GM19239 (cell line): ENCODE results near the gene AAK1.
"Not testable (repeated sequence)": the region's sequence is repeated elsewhere in the genome, so short reads cannot be mapped to it uniquely, and the experiment has no call there.

Experiments used
- DNase-seq: peaks from one replicate; pipeline ENCODE4 v3.0.0; 2011; ENCODE audit warnings: low spot score; ENCODE audit not compliant: insufficient read length
- FAIRE-seq: peaks from 2 replicates; lab custom pipeline; 2011; peaks lifted over from hg19 to GRCh38; lab: Jason Lieb, UNC

The AAK1 gene

DNA sequence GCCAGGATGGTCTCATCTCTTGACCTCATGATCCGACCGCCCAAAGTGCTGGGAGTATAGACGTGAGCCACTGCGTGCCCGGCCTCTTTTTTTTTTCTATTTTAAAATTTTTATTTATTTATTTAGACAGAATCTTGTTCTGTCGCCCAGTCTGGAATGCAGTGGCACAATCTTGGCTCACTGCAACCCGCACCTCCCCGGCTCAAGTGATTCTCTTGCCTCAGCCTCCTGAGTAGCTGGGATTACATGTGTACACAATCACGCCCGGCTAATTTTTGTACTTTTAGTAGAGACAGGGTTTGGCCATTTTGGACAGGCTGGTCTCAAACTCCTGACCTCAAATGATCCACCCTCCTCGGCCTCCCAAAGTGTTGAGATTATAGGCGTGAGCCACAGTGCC lies 93.0 kb downstream of the AAK1 start:
- DNase-seq, FAIRE-seq: not testable (repeated sequence)

DNA sequence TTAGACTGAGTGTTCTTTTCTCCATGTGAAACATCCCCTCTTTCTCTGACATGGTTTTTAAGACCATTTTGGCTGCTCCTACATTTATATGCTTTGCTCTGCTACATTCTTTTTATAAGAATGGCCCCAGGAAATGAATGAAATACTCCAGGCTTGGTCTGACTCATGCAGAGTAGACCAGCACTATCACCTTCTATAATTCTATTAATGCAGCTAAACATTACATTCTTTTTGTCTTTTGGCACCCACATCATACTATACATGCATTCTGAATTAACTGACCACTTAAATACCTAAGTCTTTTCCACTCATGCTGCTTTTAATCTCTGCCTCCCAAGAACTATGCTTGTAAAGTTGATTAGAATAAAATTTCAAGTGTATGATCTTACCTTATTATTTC lies 94.1 kb downstream of the AAK1 start:
- DNase-seq (no peak), FAIRE-seq (no peak)

DNA sequence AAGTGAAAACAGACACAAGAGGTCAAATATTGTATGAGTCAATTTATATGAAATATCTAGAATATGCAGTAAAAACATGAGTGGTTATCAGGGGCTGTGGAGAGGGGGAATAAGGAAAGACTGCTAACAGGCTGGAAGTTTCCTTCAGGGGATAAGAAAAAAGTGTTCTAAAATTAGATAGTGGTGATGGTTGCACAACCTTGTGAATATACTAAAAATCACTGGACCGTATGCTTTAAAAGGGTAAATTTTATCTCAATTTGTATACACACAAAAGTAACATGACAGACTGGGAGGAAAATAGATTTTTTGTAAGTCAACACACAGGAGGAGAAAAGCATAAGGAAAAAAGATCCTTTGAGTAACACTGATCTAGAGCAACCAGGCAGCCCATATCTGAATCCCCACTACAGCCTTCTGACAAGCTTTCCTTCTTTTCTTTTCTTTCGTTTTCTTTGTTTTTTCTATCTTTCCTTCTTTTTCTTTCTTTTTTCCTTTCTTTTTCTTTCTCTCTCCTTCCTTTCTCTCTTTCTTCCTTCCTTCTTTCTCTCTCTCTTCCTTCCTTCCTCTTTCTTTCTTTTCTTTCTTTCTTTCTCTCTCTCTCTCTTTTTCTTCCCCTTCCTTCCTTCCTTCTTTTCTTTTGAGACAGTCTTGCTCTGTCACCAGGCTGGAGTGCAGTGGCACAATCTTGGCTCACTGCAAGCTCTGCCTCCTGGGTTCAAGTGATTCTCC lies 95.4 kb downstream of the AAK1 start:
- DNase-seq (no peak), FAIRE-seq (no peak)

DNA sequence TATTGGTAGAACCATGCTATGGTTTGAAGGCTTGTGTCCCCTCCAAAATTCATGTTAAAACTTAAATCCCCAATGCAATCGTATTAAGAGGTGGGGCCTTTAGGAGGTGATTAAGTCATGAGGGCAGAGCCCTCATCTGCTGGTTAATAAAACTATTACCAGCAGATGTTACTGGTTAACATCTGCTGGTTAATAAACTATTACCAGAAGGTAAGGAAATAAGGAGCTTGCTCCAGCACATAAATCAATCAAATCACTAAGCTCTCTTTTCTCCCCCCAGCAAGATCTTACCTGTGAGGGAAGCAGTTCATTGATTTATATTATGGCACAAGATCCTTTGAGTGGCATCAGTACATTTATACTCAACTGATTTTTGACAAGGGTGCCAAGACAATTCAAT lies 96.9 kb downstream of the AAK1 start:
- FAIRE-seq (no peak), DNase-seq (no peak)

DNA sequence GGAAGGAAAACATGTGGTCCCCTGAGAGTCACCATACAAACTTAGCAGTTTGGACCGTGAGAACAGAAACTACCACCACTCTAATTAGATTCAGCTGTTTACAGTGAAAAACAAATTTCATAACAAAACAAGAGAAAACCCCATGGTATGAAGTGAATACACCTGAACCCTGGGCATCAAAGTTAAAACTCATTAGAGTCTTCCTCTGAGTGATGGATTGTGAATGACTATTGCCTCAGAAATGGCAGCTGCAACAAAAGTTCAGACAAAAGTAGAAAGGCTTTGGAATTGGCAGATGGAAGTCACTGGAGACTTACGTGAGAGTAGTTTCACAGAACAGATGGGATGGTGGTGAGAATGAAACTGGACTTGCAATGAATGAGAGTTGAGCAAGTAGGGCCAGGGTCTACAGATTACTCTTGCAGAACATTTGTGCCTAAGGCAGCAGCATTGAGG lies 98.0 kb downstream of the AAK1 start:
- peak; percentile 93 for FAIRE-seq

DNA sequence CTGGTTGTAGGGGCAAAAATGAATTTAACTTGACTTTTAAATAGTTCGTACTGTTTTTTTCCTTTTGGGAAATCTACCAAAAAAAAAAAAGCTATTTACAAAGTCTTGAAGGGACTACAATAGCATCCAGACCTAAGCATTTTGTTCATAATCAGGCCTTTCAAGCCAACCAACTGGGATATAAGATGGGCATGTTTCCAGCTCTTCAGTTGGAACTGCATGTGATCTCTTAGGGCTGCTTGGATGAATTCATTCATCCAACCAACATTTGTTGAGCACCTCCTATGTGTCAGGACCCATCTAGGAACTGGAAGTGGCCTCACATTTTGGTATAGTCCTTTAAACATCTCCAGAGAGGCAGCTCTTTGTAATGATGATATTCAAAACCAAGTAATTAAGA lies 98.6 kb downstream of the AAK1 start:
- DNase-seq (no peak), FAIRE-seq (no peak)

More for the DNA sequence above, 98.0 kb downstream of the AAK1 start:
- DNase-seq, result peak; percentile 10

DNA sequence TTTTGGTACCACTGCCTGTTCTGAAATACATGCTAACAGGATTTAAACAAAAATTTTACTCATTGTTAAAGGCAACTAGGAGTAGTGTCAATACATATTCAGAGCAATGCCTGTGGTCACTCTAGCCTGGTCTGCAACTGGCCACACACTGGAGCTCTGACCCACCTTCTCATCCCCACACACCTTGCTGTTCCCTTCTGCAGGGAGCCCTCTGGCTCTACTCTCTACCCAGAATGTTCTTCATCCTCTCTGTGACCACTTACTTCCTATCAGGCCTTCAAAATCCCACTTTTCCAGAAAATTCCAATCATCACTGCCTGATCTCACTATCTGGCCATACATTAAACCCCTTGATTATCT lies 104.0 kb downstream of the AAK1 start:
- no peak for DNase-seq
- no peak for FAIRE-seq

DNA sequence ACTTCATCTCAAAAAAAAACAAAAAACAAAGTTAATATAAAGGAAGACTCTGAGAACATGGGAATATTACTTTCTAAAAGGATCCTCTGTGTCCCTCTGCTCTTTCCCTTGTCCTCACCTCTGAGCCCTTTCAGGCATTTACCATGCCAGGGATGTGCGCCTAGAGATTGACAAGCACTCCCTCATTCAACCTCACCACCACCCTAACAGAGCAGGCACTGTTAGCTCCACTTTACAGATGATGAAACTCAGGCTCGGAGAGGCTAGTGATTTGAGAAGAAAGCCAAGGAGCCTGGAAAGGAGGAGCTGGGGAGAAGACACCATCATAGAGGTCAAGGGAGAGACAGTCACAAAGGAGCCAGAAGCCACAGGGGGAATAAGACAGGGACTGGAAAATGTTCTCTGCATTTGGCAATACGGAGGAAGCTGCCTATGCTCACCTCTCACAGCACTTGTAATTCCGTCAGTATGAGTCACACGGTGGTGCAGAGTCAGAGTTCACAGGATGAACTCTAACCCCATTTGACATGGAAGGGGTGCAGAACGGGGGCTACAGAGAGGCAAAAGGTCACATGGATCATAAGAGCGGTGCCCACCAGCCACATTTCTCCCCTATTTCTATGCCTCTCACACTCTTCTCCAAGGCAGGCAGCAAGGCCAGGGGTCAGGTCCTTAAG lies 104.5 kb downstream of the AAK1 start:
- DNase-seq (no peak), FAIRE-seq (no peak)

DNA sequence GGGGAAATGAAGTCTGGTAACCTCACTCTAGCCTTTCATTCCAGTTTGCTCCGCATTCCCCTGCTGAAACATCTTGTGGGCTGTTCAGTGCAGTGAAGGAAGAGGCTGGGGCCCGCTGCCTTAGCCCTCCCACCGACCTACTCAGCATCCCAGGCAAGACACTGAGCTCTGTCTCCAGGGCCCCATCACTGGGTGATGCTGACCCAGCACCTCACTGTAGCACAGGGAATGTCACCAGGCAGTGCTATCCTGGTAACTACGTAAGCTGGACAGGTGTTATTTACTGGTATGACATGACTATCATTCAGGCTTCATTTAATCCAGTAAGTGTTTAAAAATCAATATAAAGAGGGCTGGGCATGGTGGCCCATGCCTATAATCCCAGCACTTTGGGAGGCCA lies 105.3 kb downstream of the AAK1 start:
- DNase-seq (no peak), FAIRE-seq (no peak)

DNA sequence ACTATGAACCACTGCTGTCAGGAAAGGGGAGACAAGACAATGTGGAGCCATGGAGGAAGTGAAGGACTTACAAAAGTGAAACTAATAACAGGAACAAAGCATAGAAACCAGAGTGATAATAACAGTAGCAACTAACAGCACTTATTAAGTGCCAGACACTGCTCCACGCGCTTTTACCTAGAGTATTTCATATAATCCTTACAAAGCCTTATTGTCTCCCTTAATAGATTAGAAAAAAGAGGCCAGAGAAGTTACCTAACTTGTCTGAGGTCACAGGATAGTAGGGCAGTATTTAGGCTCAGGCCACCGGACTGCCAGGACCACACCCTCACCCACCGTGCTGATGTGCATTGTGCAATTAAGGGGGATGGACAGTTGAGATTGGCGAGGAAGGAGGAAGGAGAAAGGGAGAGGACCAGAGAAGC lies 107.7 kb downstream of the AAK1 start:
- no peak for DNase-seq
- peak; percentile 49 for FAIRE-seq

DNA sequence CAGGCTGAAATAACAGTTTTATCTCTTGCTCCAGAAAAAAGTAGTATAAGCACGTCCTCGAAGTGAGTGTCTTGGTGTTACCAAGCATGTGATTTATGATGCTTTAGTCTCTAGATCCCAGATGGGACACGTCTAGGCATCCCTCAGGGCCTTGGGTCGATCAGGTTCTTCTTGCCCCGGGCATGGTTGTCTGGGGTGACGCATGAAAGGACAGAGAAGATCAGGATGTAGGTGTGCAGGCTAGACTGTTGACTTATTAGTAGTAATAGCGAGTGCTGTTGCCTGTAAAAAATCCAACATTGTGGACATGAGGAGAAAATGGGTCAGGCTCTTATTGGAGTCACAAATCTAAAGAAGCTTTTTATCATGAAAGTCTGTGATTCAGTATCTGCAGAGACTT lies 112.4 kb downstream of the AAK1 start:
- no peak for DNase-seq
- FAIRE-seq, result no peak

DNA sequence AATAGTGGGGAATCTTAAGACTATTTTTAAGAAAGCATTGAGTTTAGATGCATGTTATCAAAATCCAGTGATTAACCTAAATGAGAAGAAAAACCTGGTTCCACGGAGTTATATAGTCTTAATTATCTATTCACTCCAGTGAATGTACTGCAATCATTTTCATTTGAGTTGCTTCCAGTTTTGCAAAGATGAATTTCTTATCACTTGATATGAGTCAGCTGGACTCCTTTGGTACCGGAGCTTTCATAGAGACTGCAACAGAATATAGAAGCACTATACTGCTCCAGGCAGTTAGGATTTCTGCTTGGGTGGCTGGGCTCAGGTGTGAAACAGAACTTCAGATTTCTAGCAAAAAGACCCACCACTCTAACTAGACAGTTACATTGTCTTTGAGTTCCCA lies 114.1 kb downstream of the AAK1 start:
- no peak for FAIRE-seq

DNA sequence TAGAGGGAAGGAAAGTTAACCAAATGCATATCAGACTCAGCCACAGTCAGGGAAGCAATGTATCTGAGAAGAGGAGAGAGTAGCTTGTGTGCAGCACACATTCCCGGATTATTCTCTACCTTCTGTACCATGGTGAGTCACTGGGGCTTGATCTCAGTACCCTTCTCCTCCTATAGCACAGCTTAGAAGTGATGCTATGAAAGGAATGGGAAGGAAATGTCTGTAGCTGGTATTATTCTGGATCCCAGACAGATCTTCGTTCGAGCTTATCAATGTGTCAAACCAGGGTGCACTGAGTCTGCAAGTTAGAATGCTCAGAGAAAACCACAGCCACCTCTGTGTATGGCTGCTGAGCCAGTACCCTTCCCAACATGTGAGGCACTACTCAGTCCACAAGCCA lies 118.3 kb downstream of the AAK1 start:
- DNase-seq (no peak), FAIRE-seq (no peak)

More for the DNA sequence above, 114.1 kb downstream of the AAK1 start:
- DNase-seq, result no peak

DNA sequence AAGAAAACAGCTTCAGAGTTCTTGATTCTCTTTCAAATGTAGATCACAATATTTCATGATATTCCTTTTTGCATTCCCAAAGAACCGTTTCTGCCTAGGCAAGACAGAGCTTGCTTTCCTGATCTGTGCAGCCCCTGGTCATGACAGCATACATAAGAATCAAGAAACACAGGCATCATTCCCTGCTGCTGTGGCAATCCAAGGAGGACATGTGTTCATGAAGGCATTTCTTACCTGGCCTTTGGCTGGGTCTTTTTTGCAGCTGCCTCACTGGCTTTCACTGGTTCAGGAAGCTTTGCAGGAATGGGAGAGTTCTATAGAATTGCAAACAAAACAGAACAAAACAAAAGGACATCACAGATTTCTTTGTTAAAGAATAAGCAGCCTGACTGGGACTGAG lies 118.7 kb downstream of the AAK1 start:
- no peak for DNase-seq
- no peak for FAIRE-seq

DNA sequence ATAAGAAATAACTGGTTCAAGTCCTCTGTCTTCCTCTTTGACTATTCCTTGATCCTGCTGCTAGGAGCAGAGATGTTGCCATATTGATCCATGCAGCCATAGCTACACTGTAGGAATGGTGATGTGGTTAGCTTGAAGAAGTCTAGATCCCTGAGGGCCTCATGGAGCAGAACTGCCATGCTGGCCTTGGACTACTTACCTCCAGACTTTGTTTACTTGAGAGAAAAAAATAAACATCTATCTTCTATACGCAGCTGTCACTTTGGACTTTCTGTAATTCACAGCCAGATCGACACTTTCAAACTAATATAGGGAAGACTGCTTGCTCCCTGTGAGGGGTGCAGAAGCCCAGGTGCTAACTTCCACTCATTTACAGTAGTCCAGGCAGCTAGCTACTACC lies 121.8 kb downstream of the AAK1 start:
- DNase-seq, result no peak
- FAIRE-seq, result no peak

DNA sequence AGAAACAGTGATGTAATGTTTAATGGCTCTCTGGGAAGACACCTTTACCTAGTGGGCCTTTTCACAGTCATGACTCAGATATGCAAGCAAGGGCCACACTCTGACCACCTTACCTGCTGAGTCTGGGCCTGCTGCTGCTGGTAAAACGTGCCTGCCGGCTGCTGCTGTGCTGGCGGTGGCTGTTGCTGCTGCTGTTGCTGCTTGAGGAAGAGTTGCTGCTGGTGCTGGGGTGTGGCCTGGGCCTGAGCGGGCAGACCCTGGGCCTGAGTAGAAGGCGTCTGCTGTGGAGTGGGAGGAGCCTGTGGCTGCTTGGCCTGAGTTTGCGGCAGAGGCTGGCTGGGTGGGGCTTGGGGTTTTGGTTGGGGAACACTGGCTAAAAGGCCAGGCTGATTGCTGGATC lies 124.7 kb downstream of the AAK1 start:
- FAIRE-seq, result no peak
- no peak for DNase-seq

DNA sequence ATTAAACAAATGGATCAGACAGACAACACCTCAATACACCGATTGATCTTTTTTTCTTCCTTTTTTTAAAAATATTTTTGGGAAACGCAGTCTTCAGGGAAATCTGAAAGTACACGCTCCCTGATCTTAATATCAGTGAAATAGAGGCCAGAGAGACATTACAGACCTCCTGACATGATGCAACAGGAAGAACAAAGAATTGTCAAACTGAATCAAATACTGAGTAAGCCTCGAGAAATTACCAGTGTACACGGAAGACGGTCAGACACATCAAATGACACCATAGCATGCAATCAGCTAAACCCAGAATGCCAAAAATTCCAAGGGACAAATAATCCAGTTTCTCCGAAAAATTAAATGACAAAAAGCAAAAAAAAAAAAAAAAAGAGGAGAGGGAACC lies 126.1 kb downstream of the AAK1 start:
- no peak for FAIRE-seq
- DNase-seq, result no peak

DNA sequence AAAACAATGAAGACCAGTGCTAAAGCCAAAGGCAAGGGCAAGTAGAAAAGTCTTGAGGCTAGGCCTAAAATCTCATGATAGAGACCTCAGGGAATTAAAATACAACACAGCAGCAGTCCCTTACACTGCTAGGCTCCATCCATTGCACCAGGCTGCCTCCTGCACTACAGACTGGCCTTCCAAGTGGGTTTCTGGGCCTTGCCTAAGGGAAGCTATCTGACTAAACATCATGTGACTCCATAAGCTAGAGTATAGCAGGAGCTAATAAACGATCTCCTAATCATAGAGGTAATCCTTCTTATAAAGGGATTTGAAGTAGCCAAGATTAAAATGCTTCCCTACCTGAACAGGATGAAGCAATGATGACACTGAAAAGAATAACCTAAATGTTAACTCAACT lies 128.7 kb downstream of the AAK1 start:
- FAIRE-seq, result no peak
- no peak for DNase-seq

DNA sequence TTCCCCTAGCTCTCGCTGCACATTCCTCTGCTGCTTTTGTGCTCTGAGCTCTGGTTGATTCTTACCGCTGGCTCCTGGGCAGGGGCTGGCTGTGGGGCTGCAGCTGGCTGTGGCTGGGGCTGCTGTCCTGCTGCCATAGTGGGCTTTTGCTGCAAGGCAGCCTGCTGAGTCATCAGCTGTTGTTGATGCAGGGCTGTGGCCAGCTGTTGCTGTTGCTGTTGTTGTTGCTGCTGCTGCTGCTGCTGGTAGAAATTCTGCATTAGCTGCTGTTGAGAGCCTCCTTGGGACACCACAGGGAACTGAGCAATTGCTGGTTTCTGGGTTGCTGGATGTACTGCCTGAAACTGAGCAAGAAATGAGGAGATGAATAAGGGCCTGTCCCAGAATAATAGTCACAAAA lies 129.1 kb downstream of the AAK1 start:
- FAIRE-seq (no peak), DNase-seq (no peak)

DNA sequence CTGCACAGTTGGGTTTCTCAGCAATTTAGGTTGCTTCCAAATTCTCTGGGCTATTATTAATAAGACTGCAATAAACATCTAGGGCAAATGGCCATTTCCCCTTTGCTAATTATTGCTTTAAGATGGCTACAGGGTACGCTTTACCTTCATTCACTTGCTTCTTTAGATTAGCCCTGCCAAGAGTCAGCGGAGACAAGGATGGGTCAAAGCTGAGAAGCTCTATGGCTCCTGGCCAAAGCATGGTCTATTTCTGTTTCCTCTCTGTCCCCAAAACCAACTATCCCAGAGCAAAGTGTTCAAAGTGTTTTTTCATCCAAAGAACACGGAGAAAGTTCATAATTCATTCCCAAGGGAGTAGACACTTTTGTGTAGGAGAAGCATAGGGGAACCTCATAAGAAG lies 131.1 kb downstream of the AAK1 start:
- FAIRE-seq, result no peak
- no peak for DNase-seq

DNA sequence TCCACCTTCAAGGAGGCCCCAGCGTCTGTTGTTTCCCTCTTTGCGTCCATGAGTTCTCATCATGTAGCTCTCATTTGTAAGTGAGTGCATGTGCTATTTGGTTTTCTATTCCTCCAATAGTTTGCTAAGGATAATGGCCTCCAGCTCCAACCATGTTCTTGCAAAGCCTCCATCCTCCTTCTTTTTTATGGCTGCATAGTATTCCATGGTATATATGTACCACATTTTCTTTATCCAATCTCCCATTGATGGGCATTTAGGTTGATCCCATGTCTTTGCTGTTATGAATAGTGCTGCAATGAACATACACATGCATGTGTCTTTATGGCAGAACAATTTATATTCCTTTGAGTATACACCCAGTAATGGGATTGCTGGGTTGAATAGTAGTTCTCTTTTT lies 133.3 kb downstream of the AAK1 start:
- FAIRE-seq, result no peak
- no peak for DNase-seq

DNA sequence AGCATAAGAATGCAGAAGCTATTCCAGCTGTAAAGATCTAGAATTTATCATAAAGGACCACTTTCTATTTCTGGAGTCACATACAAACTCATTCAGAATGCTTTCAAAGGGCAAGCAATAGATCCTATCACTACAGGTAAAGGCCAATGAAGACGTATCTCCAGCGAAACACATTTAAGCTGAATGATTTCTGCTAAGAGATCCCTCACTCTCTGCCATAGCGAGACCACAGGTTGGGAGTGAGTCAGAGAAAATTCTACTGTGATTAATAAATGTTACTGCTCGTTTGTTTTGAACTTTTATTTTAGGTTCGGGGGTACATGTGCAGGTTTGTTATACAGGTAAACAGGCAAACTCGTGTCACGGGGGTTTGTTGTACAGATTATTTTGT lies 133.8 kb downstream of the AAK1 start:
- DNase-seq (no peak), FAIRE-seq (no peak)
